ENCODE measurements around the gene PASK. TPM values are rescaled to one million over a fixed set of nuclear protein-coding genes. Genes with fewer than 3 reads are reported as not detected.

PASK gene
- total RNA-seq, 3 donors from 2014 or later: 35.6 to 62.7 (median 49.8) TPM

DNA sequence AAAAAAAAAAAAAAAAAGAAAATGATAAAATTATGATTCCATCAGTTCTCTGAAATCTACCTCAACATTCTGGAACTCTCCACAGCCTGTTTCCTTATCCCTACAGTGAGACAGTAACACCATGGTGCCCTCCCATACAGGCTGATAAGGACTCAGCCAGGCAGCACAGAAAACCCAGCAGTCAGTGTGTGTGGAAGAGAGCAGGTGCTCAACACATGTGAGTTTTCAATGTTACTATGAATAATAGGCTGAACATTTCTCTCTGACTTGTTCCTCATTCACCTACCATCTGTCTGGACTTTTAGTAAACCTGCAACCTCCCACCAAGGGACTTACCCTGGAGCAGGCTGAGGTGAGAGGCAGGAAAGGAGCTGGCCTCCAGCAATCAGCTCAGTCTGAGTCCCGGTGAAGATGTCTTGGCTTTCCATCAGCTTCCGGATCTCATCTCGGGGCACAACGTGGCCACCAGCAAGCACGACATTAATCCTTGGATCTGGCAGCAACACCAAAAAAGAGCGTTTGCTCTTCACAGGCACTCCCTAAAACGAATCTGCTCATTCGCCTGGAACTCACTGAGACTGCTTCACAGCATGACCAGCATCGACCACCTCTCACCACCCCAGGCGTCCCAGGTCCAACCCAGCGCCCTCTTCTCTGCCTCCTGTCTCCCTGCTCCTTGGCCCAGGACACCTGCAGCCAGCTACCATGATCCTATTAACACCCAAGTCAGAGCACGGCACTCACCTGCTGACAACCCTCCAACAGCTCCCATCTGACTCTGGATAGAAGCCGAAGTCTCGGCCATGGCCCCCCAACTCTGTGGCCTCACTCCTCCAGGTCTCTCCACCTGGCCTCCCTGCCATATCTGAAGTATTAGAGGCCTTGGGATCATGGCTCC, 16.5 kb downstream of the PASK start:
- Mint-ChIP-seq H3K27me3 (ENCODE audit: low read depth) (no peaks in the 10 kb centered on the region), H3K4me3 (no peak overlapping the region), H3K36me3 (ENCODE audit: insufficient read depth) (peaks cover 12% of the 10 kb centered on the region), H3K9me3 (no peaks in the 10 kb centered on the region), H3K4me1 (ENCODE audit: low read depth) (peaks cover 13% of the 10 kb centered on the region)
- no peak for ATAC-seq
- no peak for DNase-seq

DNA sequence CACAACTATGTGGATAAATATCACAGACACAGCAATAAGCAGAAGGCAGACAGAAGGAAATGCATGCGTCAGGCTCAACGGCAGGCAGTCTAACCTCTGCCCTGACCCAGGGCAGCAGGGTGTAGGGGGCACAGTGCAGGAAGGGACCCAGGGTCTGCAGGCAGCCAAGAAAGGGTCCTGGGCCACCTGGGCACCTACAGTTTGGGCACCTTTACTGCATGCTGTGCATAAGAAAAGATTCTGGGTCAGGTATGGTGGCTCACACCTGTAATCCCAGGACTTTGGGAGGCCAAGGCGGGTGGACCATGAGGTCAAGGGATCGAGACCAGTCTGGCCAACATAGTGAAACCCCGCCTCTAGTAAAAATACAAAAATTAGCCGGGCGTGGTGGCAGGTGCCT, 17.7 kb downstream of the PASK start:
- H3K4me3 Mint-ChIP-seq: no peak overlapping the region
- no peak for DNase-seq
- no peaks in the 10 kb centered on the region for H3K9me3 Mint-ChIP-seq
- ATAC-seq: no peak
- no peaks in the 10 kb centered on the region for H3K27me3 Mint-ChIP-seq (ENCODE audit: low read depth)
- peaks cover 11% of the 10 kb centered on the region for H3K36me3 Mint-ChIP-seq (ENCODE audit: insufficient read depth)
- H3K4me1 Mint-ChIP-seq (ENCODE audit: low read depth): peaks cover 21% of the 10 kb centered on the region

DNA sequence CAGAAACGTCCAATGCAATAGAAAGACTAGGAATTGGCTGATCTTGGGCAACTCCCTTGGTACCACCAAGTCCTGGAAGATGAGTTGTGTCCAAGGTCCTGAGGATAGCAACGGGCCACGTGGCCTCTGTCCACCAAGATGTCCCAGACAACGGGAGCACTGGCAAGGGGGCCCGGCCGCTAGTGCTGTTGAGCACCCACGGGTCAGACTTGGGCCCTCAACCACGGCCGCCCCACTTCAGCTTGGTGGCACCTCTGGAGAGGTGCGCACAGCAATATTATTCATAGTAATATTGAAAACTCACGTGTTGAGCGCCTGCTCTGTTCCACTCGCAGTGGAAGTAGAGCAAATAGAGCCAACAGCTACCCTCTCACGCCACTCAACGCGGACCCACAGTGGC, 19.0 kb downstream of the PASK start:
- ATAC-seq: no peak
- DNase-seq: no peak
- peaks cover 11% of the 10 kb centered on the region for H3K36me3 Mint-ChIP-seq (ENCODE audit: insufficient read depth)
- H3K4me1 Mint-ChIP-seq (ENCODE audit: low read depth): peaks cover 23% of the 10 kb centered on the region
- no peaks in the 10 kb centered on the region for H3K27me3 Mint-ChIP-seq (ENCODE audit: low read depth)
- no peak overlapping the region for H3K4me3 Mint-ChIP-seq
- no peaks in the 10 kb centered on the region for H3K9me3 Mint-ChIP-seq

DNA sequence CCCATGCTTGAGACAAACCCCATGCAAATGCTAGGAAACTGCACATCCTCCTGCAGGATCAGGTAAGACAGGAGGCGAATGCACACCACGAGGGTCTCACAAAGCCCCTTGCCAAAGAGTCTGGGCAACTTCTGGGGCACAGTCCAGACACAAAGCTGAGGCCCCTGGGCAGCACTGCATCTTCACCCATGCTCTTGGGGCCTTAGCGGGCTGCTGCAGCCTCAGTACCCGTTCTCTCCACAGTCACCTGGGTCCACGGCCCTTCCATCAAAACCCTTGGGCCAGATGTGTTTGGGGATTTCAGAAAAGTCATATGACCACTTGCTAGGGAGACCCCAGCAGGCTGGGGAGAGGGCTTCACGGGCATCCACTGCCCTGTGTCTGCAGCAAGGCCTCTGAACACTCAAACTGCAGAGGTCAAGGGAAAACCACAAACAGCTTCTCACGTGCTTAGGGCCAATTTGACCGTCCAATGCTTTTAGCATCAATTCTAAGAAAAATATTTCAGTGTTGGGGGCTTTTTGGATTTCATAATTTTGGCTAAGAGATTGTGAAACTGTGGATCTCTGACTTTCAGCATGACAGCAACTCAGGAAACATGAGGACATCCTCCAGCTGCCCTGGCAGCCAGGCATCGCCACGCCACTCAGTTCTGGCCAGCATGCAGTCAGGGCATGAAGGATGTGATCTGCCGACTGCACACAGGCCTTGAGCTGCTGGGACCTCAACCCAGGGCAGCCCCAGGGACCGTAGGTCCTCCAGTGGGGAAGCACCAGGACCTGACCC, 20.0 kb downstream of the PASK start:
- Mint-ChIP-seq H3K36me3 (ENCODE audit: insufficient read depth) (peaks cover 11% of the 10 kb centered on the region), H3K4me3 (no peak overlapping the region), H3K27me3 (ENCODE audit: low read depth) (no peaks in the 10 kb centered on the region), H3K9me3 (no peaks in the 10 kb centered on the region), H3K4me1 (ENCODE audit: low read depth) (peaks cover 23% of the 10 kb centered on the region)
- no peak for DNase-seq
- ATAC-seq: no peak

DNA sequence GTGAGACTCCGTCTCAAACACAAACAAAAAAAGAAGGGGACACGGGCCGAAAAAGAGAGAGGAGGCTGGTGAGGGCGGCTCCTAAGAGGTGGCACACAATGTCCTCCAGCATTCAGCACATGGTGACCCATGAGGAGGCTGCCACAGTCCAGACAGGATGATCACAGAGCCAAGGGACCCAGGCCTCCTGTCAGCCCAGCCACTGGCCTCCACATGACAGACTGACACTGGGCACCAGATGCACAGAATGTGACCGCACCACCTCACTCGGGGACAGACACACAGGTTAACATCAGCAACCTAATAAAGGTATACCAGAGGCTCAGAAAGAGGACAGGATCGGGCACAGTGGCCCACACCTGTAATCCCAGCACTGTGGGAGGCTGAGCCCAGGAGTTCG, 21.0 kb downstream of the PASK start:
- no peaks in the 10 kb centered on the region for H3K27me3 Mint-ChIP-seq (ENCODE audit: low read depth)
- DNase-seq (no peak), ATAC-seq (no peak)
- peak overlapping the region; percentile 57 for H3K4me3 Mint-ChIP-seq
- no peaks in the 10 kb centered on the region for H3K9me3 Mint-ChIP-seq
- peaks cover 28% of the 10 kb centered on the region for H3K4me1 Mint-ChIP-seq (ENCODE audit: low read depth)
- peaks cover 10% of the 10 kb centered on the region for H3K36me3 Mint-ChIP-seq (ENCODE audit: insufficient read depth)

DNA sequence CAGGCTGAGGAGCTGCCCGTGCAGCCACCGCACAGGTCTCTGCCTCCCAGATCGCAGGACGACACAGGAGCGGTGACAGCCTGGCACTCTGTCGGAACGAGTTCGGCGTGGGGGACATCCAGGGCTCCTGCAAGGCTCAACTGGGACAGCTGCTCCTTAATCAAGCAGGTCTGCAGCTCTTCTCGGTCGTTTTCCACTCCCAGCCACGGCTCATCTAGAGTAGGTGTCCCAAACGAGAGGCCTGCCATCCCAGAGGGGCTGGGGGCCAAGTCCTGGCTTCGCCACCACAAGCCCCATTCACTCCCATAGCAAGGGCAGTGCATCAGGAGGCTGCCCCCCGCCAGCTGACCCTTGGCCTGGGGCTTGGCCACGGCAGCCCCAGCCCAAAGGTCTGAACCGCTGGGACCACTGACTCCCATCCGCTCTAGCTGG, 22.5 kb downstream of the PASK start:
- H3K36me3 Mint-ChIP-seq (ENCODE audit: insufficient read depth): peaks cover 9% of the 10 kb centered on the region
- no peaks in the 10 kb centered on the region for H3K9me3 Mint-ChIP-seq
- DNase-seq (no peak), ATAC-seq (no peak)
- no peak overlapping the region for H3K4me3 Mint-ChIP-seq
- H3K4me1 Mint-ChIP-seq (ENCODE audit: low read depth): peaks cover 28% of the 10 kb centered on the region
- H3K27me3 Mint-ChIP-seq (ENCODE audit: low read depth): no peaks in the 10 kb centered on the region

DNA sequence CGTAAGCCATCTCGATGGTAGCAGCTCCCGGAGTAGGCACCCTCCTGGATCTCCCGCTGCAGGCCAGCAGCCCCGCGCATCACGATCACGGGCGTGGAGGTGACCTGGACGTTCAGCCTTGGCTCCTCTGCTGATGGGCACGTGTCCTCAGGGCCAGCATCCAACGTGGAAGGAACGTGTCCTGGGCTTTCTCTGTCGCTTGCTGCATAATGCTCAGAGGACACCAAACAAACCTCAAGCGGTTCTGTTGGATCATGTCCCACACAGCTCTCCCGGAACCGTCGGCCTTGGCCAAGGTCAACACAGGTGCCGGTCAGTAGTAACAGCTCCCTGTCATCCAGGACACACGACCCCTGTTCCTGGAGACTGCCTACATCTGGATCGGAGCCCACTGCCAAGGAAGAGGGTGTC, 23.1 kb downstream of the PASK start:
- Mint-ChIP-seq H3K9me3 (no peaks in the 10 kb centered on the region), H3K27me3 (ENCODE audit: low read depth) (no peaks in the 10 kb centered on the region), H3K4me1 (ENCODE audit: low read depth) (peaks cover 28% of the 10 kb centered on the region), H3K4me3 (no peak overlapping the region), H3K36me3 (ENCODE audit: insufficient read depth) (peaks cover 12% of the 10 kb centered on the region)
- ATAC-seq: no peak
- no peak for DNase-seq

DNA sequence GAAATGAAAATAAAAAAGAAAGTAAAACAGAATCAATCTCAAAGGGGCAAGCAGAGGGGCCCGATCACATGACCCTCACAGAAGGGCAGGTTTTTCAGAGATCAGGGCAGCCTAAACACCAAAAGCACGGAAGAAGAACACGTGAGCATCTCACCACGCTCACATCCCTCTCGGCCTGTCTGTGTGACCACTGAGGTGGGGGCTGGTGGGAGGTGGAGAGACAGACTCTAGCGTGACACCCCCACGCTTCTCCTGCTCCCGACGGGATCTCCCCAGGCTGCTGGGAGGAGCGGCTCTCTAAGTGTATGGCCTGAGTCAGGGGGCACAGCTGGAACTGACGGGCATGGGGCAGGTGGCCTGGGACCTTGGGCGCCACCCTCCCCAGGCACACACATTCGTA, 23.6 kb downstream of the PASK start:
- no peaks in the 10 kb centered on the region for H3K27me3 Mint-ChIP-seq (ENCODE audit: low read depth)
- peaks cover 28% of the 10 kb centered on the region for H3K4me1 Mint-ChIP-seq (ENCODE audit: low read depth)
- peaks cover 3% of the 10 kb centered on the region for H3K9me3 Mint-ChIP-seq
- ATAC-seq (no peak), DNase-seq (no peak)
- peaks cover 16% of the 10 kb centered on the region for H3K36me3 Mint-ChIP-seq (ENCODE audit: insufficient read depth)
- no peak overlapping the region for H3K4me3 Mint-ChIP-seq

DNA sequence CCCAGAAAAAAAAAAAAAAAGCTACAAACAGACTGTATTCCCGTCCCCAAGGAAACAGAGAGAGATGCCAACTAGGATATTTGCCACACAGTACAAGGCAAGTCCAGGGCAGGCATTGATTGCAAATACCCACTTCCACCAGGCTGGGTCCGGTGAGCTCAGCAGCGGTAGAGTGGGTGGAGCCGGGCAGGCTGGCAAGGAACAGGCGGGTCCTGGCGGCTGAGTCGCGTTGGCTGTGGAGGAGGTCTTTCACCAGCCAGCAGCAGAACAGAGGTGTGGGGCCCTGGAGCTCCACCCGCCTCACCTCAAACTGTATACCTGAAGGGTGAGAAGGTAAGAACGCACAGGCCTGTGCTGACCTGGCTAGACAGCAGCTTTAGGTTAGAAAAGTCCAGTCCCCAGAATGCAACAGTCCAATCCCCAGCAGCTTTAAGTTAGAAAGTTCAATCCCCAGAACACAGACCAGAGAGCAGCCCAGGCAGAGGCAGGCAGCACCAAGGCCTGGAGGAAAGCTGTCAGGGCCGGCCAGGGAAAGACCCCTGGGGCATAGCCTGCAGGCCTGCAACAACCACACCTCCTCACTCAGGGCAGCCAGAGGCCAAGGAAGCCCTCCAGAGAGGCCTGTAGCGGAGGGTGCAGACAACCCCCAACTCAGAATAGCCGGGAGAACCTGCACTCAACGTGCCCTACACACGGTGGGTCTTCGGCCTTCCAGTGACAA, 25.3 kb downstream of the PASK start:
- Mint-ChIP-seq H3K9me3 (peaks cover 3% of the 10 kb centered on the region), H3K4me1 (ENCODE audit: low read depth) (peaks cover 26% of the 10 kb centered on the region), H3K4me3 (peak overlapping the region; percentile 33), H3K27me3 (ENCODE audit: low read depth) (no peaks in the 10 kb centered on the region), H3K36me3 (ENCODE audit: insufficient read depth) (peaks cover 19% of the 10 kb centered on the region)
- ATAC-seq (peak; percentile 26 to 53), DNase-seq (peak; percentile 25)

DNA sequence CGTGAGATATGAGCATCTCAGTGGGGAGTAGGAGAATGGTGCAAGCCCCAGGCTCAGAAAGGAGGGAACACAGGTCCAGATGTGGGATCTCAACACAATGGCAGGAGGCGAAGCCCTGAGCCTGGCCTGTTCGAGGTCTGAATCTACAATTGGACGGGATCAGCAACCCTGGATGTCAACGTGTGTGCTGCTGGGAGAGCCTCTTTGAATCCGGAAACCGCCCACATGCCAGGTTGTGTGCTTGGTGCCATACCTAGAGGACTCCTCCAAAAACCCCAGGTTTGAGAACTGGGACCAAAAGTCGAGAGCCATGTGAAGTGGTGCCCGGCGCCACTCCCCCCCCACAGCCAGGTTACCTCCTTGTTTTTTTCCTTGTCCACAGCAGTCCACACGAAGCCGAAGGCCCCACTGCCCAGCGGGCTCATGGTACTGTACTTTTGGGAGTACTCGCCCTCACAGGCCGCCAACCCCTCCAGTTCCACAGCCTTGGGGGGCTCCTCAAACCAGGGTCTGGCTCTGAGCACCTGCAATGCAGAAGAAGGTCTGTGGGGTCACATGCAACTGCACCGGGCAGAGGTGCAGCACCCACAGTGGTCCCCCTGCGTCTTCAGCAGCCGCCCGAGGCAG, 26.8 kb downstream of the PASK start:
- no peak for ATAC-seq
- H3K27me3 Mint-ChIP-seq (ENCODE audit: low read depth): no peaks in the 10 kb centered on the region
- no peak overlapping the region for H3K4me3 Mint-ChIP-seq
- H3K4me1 Mint-ChIP-seq (ENCODE audit: low read depth): peaks cover 12% of the 10 kb centered on the region
- H3K9me3 Mint-ChIP-seq: peaks cover 3% of the 10 kb centered on the region
- peaks cover 19% of the 10 kb centered on the region for H3K36me3 Mint-ChIP-seq (ENCODE audit: insufficient read depth)
- DNase-seq: no peak

DNA sequence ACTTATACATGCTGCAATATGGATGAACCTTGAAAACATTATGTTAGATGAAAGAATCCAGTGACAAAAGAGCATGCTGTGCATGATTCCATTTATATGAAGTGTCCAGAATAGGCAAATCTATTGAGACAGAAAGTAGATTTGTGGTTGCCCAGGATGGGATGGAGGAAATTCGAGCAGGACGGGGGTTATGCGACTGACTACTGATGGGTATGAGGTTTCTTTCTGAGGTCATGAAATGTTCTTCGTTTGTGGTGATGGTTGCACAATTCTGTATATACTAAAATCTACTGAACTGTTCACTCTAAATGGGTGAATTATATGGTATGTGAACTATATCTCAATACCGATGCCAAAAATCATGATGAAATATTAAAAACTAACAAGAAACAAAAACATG, 28.3 kb downstream of the PASK start:
- peaks cover 26% of the 10 kb centered on the region for H3K36me3 Mint-ChIP-seq (ENCODE audit: insufficient read depth)
- peaks cover 3% of the 10 kb centered on the region for H3K9me3 Mint-ChIP-seq
- H3K4me3 Mint-ChIP-seq: no peak overlapping the region
- H3K27me3 Mint-ChIP-seq (ENCODE audit: low read depth): no peaks in the 10 kb centered on the region
- DNase-seq: no peak
- ATAC-seq: no peak
- H3K4me1 Mint-ChIP-seq (ENCODE audit: low read depth): peaks cover 7% of the 10 kb centered on the region

DNA sequence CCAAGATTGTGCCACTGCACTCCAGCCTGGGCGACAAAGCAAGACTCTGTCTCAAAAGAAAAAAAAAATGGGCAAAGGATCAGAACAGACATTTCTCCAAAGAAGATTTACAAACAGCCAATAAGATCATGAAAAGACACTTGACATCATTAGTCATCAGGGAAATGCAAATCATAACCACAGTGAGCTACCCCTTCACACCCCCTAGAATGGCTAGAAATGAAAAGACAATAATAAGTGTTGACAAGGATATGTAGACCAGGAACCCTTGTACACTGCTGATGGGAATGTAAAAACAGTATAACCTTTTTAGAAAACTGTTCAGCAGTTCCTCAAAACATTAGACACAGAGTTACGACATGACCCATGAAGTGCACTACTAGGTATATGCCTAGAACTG, 28.8 kb downstream of the PASK start:
- H3K9me3 Mint-ChIP-seq: peaks cover 3% of the 10 kb centered on the region
- DNase-seq: no peak
- peaks cover 27% of the 10 kb centered on the region for H3K36me3 Mint-ChIP-seq (ENCODE audit: insufficient read depth)
- no peaks in the 10 kb centered on the region for H3K27me3 Mint-ChIP-seq (ENCODE audit: low read depth)
- peaks cover 5% of the 10 kb centered on the region for H3K4me1 Mint-ChIP-seq (ENCODE audit: low read depth)
- peak; percentile 33 to 66 for ATAC-seq
- no peak overlapping the region for H3K4me3 Mint-ChIP-seq

DNA sequence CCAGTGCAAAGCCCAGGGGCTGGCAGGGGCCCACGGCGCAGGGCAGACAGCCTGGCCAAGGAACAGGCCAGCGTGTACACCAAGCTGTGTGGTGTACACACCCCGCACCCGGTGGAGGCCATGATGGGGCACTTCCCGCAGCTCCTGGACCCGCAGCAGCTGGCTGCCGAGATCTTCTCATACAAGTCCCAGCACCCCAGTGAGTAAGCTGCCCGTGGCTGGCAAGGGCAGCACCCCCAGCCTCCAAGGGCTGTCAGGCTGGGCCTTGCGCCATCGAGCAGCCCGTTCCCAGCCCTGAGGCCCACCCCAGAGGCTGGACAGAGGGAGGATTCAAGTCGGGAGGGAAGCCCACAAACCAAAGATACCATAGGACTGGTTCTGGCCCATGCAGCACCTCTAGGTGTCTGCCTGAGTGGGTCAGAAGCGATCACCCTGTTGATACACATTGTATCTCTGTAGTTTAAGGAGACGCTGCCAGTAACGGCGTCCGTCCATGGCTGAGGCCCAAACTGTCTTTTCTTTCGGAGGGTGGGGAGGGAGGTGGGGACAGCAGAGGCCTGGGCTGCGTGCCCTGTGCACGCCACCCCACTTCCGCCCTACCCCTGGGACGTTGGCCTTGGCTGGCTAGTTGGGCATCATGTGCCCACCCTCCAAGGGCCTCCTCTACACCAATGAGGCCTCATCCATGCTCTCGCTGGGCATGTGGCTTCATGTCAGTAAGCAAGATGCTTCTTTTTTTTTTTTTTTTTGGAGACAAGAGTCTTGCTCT, 30.4 kb downstream of the PASK start:
- Mint-ChIP-seq H3K4me1 (ENCODE audit: low read depth) (peaks cover 2% of the 10 kb centered on the region), H3K36me3 (ENCODE audit: insufficient read depth) (peaks cover 38% of the 10 kb centered on the region), H3K4me3 (no peak overlapping the region), H3K27me3 (ENCODE audit: low read depth) (no peaks in the 10 kb centered on the region), H3K9me3 (peaks cover 3% of the 10 kb centered on the region)
- ATAC-seq (no peak), DNase-seq (no peak)
